ENCODE data around the gene BGN. TPM values are rescaled to one million over a fixed set of nuclear protein-coding genes. Genes with fewer than 3 reads are reported as not detected.

Gene BGN
- total RNA-seq, 1 donor from 2014 or later: 0.56 TPM

GRCh38 chrX:153507484-153508178 lies 12.9 kb downstream of the BGN start:
- Mint-ChIP-seq H3K27ac (ENCODE audit: unreplicated experiment) (no peak overlapping the region), H3K4me3 (ENCODE audit: unreplicated experiment) (no peak overlapping the region), H3K9me3 (ENCODE audit: unreplicated experiment) (no peaks in the 10 kb centered on the region)

GRCh38 chrX:153509592-153509991 lies 14.8 kb downstream of the BGN start:
- no peak for TF ChIP-seq CTCF (IDR thresholded peaks at IDR 0.05; ENCODE audit: partially characterized antibody, unreplicated experiment)
- Mint-ChIP-seq H3K4me3 (ENCODE audit: unreplicated experiment) (no peak overlapping the region), H3K4me1 (ENCODE audit: low read depth, unreplicated experiment) (peaks cover 3% of the 10 kb centered on the region), H3K9me3 (ENCODE audit: unreplicated experiment) (no peaks in the 10 kb centered on the region), H3K27ac (ENCODE audit: unreplicated experiment) (no peak overlapping the region), H3K27me3 (ENCODE audit: unreplicated experiment) (no peaks in the 10 kb centered on the region), H3K36me3 (ENCODE audit: unreplicated experiment) (no peaks in the 10 kb centered on the region)
- no peak for DNase-seq

More at GRCh38 chrX:153507484-153508178, 12.9 kb downstream of the BGN start:
- no peaks in the 10 kb centered on the region for H3K36me3 Mint-ChIP-seq (ENCODE audit: unreplicated experiment)
- peak; percentile 87 for TF ChIP-seq CTCF (IDR thresholded peaks at IDR 0.05; ENCODE audit: partially characterized antibody, unreplicated experiment)
- H3K4me1 Mint-ChIP-seq (ENCODE audit: low read depth, unreplicated experiment): peaks cover 3% of the 10 kb centered on the region
- DNase-seq: peak; percentile 86
- H3K27me3 Mint-ChIP-seq (ENCODE audit: unreplicated experiment): no peaks in the 10 kb centered on the region

GRCh38 chrX:153510383-153510782 lies 15.6 kb downstream of the BGN start:
- Mint-ChIP-seq H3K36me3 (ENCODE audit: unreplicated experiment) (no peaks in the 10 kb centered on the region), H3K4me1 (ENCODE audit: low read depth, unreplicated experiment) (peaks cover 3% of the 10 kb centered on the region), H3K9me3 (ENCODE audit: unreplicated experiment) (no peaks in the 10 kb centered on the region), H3K27ac (ENCODE audit: unreplicated experiment) (no peak overlapping the region), H3K27me3 (ENCODE audit: unreplicated experiment) (no peaks in the 10 kb centered on the region), H3K4me3 (ENCODE audit: unreplicated experiment) (no peak overlapping the region)
- TF ChIP-seq CTCF (IDR thresholded peaks at IDR 0.05; ENCODE audit: partially characterized antibody, unreplicated experiment): no peak
- no peak for DNase-seq

GRCh38 chrX:153511784-153512500 lies 17.2 kb downstream of the BGN start:
- Mint-ChIP-seq H3K36me3 (ENCODE audit: unreplicated experiment) (no peaks in the 10 kb centered on the region), H3K4me1 (ENCODE audit: low read depth, unreplicated experiment) (peaks cover 9% of the 10 kb centered on the region), H3K27ac (ENCODE audit: unreplicated experiment) (no peak overlapping the region), H3K4me3 (ENCODE audit: unreplicated experiment) (no peak overlapping the region), H3K9me3 (ENCODE audit: unreplicated experiment) (peaks cover 5% of the 10 kb centered on the region), H3K27me3 (ENCODE audit: unreplicated experiment) (peaks cover 4% of the 10 kb centered on the region)
- no peak for DNase-seq
- no peak for TF ChIP-seq CTCF (IDR thresholded peaks at IDR 0.05; ENCODE audit: partially characterized antibody, unreplicated experiment)

- H3K36me3 Mint-ChIP-seq (ENCODE audit: unreplicated experiment): no peaks in the 10 kb centered on the region
- no peak overlapping the region for H3K4me3 Mint-ChIP-seq (ENCODE audit: unreplicated experiment)
- H3K27ac Mint-ChIP-seq (ENCODE audit: unreplicated experiment): no peak overlapping the region
- no peak for TF ChIP-seq CTCF (IDR thresholded peaks at IDR 0.05; ENCODE audit: partially characterized antibody, unreplicated experiment)
- peaks cover 4% of the 10 kb centered on the region for H3K27me3 Mint-ChIP-seq (ENCODE audit: unreplicated experiment)
- peaks cover 5% of the 10 kb centered on the region for H3K9me3 Mint-ChIP-seq (ENCODE audit: unreplicated experiment)
- H3K4me1 Mint-ChIP-seq (ENCODE audit: low read depth, unreplicated experiment): peaks cover 9% of the 10 kb centered on the region
- DNase-seq: no peak
Observed at GRCh38 chrX:153512501-153512893, 17.7 kb downstream of the BGN start.

Measured in glutamatergic neuron (in vitro differentiated cells).